ENCODE results near the gene KCP. TPM values are rescaled to one million over a fixed set of nuclear protein-coding genes. Genes with fewer than 3 reads are reported as not detected.

The KCP gene
- total and polyA plus RNA-seq, 2 of the 13 experiments (the other 11 are each of a cell fraction or from before 2014, with no cell fraction given): 0.37 to 1.0 TPM

DNA sequence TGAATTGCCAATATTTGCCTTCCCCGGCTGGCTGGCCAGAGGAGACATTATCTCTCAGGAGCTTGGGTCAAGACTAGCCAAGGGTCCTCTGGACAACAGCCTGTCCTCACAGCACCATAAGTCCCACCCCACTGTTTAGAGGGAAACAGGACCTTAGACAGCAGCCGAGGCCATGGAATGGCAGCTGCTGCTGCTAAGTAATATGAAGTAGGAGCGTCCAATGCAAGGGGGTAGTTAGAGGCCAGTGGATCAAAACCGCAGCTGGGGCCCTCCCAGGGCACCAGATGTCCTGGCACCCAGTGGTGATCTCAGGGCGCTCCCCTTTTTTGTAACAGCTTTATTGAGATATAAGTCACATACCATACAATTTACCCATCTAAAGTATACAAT, 12.9 kb upstream of the KCP start:
- H3K36me3 ChIP-seq (replicated peaks in 1 of 2; ENCODE audit: control insufficient read depth in 1 of 2, insufficient read depth in 2 of 2, low read length in 2 of 2): no peaks in the 10 kb centered on the region
- intact Hi-C loops (cut with micrococcal nuclease; ENCODE audit: unreplicated experiment): no loop called here
- no peaks in the 10 kb centered on the region for H3K4me1 ChIP-seq (ENCODE audit: insufficient read depth, low read length)
- in situ Hi-C loops (cut with HindIII; ENCODE audit: extremely low pct_ligation_motif_present, low pct_unique_long_range_greater_than_20kb): no loop called here
- no peak overlapping the region for H3K4me3 ChIP-seq (replicated peaks in 1 of 3; ENCODE audit: insufficient read depth in 1 of 3, low read depth in 2 of 3, low read length in 3 of 3)
- no peaks in the 10 kb centered on the region for H3K9me3 ChIP-seq (ENCODE audit: low read length)
- no peak overlapping the region for H3K9ac ChIP-seq (ENCODE audit: insufficient read depth, low read depth, low read length)
- FAIRE-seq: no peak
- H3K4me2 ChIP-seq (ENCODE audit: low read depth, low read length): no peak overlapping the region
- BruUV-seq (replicated peaks): no TSS peak
- no peaks in the 10 kb centered on the region for H3K79me2 ChIP-seq (ENCODE audit: insufficient read depth, low read length)
- peak; percentile 52 for ATAC-seq
- no peak overlapping the region for H3K27ac ChIP-seq (ENCODE audit: extremely low read length, insufficient read depth, low read length)
- DNase-seq (ENCODE audit: low spot score): no peak
- POLR2A ChIA-PET: no interaction called here
- peaks cover 2 to 38% of the 10 kb centered on the region in 2 experiments; a peak in 4 of 5 replicates for H3K27me3 ChIP-seq (ENCODE audit: control insufficient read depth in 1 of 2, insufficient read depth in 2 of 2, low read length in 2 of 2)
- no peak overlapping the region for H2AFZ ChIP-seq (ENCODE audit: low read length)
- CTCF ChIA-PET (ENCODE audit: low intra/inter-chr PET ratio, low total read pairs): no interaction called here
- WGBS (ENCODE audit: low lambda C conversion rate): 32% methylated on average over 2 of the region's 5 CpGs
- TF ChIP-seq, protein P1, sequence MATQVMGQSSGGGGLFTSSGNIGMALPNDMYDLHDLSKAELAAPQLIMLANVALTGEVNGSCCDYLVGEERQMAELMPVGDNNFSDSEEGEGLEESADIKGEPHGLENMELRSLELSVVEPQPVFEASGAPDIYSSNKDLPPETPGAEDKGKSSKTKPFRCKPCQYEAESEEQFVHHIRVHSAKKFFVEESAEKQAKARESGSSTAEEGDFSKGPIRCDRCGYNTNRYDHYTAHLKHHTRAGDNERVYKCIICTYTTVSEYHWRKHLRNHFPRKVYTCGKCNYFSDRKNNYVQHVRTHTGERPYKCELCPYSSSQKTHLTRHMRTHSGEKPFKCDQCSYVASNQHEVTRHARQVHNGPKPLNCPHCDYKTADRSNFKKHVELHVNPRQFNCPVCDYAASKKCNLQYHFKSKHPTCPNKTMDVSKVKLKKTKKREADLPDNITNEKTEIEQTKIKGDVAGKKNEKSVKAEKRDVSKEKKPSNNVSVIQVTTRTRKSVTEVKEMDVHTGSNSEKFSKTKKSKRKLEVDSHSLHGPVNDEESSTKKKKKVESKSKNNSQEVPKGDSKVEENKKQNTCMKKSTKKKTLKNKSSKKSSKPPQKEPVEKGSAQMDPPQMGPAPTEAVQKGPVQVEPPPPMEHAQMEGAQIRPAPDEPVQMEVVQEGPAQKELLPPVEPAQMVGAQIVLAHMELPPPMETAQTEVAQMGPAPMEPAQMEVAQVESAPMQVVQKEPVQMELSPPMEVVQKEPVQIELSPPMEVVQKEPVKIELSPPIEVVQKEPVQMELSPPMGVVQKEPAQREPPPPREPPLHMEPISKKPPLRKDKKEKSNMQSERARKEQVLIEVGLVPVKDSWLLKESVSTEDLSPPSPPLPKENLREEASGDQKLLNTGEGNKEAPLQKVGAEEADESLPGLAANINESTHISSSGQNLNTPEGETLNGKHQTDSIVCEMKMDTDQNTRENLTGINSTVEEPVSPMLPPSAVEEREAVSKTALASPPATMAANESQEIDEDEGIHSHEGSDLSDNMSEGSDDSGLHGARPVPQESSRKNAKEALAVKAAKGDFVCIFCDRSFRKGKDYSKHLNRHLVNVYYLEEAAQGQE (IDR thresholded peaks at IDR 0.05; ENCODE audit: borderline replicate concordance in 1 of 2, low read depth in 1 of 2, low read length in 2 of 2): peak in 1 of 2 experiments; percentile 73
- TF ChIP-seq ZNF556 (CRISPR knock-in tag; IDR thresholded peaks at IDR 0.05; ENCODE audit: borderline replicate concordance): no peak
- H4K20me1 ChIP-seq (ENCODE audit: insufficient read depth, low read length): no peaks in the 10 kb centered on the region
